Measurements from ENCODE around the gene TBC1D22A. TPM values are rescaled to one million over a fixed set of nuclear protein-coding genes. Genes with fewer than 3 reads are reported as not detected.

Gene TBC1D22A
- total RNA-seq, 6 experiments from 2014 or later = 20.4 to 24.1 (median 22.2) TPM

DNA sequence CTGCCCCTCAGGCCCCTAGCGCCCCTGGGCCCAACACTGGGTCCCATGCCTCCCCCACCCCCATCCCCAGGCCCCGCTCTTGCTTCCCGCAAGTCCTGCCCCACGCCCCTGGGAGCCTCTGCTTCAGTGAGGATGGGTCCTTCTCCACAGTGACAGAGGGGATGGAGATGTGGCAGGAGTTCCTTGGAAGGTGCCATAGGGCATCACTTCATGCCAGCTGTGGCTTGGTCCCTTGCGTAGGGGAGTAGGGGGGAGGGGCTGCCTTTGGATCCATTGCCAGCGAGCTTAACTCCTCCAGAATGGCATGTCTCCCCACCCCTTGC, 9.5 kb upstream of the TBC1D22A start:
- peaks cover 16% of the 10 kb centered on the region for H3K36me3 Mint-ChIP-seq (ENCODE audit: low read depth)
- H3K4me3 Mint-ChIP-seq = no peak overlapping the region
- peaks cover 45% of the 10 kb centered on the region for H3K4me1 Mint-ChIP-seq (ENCODE audit: low read depth)
- H3K27ac Mint-ChIP-seq = peak overlapping the region; percentile 100
- DNase-seq = no peak
- peaks cover 12% of the 10 kb centered on the region for H3K9me3 Mint-ChIP-seq
- H3K27me3 Mint-ChIP-seq (ENCODE audit: insufficient read depth) = peaks cover 3% of the 10 kb centered on the region; the same call in 1 of the 2 replicates
- TF ChIP-seq, protein P1, sequence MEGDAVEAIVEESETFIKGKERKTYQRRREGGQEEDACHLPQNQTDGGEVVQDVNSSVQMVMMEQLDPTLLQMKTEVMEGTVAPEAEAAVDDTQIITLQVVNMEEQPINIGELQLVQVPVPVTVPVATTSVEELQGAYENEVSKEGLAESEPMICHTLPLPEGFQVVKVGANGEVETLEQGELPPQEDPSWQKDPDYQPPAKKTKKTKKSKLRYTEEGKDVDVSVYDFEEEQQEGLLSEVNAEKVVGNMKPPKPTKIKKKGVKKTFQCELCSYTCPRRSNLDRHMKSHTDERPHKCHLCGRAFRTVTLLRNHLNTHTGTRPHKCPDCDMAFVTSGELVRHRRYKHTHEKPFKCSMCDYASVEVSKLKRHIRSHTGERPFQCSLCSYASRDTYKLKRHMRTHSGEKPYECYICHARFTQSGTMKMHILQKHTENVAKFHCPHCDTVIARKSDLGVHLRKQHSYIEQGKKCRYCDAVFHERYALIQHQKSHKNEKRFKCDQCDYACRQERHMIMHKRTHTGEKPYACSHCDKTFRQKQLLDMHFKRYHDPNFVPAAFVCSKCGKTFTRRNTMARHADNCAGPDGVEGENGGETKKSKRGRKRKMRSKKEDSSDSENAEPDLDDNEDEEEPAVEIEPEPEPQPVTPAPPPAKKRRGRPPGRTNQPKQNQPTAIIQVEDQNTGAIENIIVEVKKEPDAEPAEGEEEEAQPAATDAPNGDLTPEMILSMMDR (IDR thresholded peaks at IDR 0.05) = no peak

GRCh38 chr22:46753360-46753759, 9.1 kb upstream of the TBC1D22A start:
- peaks cover 16% of the 10 kb centered on the region for H3K36me3 Mint-ChIP-seq (ENCODE audit: low read depth)
- peaks cover 46% of the 10 kb centered on the region for H3K4me1 Mint-ChIP-seq (ENCODE audit: low read depth)
- peak overlapping the region; percentile 85 for H3K4me3 Mint-ChIP-seq

GRCh38 chr22:46753761-46754109, 8.7 kb upstream of the TBC1D22A start:
- peaks cover 12% of the 10 kb centered on the region for H3K9me3 Mint-ChIP-seq
- peaks cover 49% of the 10 kb centered on the region for H3K4me1 Mint-ChIP-seq (ENCODE audit: low read depth)

More at GRCh38 chr22:46753360-46753759, 9.1 kb upstream of the TBC1D22A start:
- Mint-ChIP-seq H3K9me3 (peaks cover 12% of the 10 kb centered on the region), H3K27ac (peak overlapping the region; percentile 100), H3K27me3 (ENCODE audit: insufficient read depth) (peaks cover 3% of the 10 kb centered on the region; the same call in 1 of the 2 replicates)
- TF ChIP-seq, protein P1 (IDR thresholded peaks at IDR 0.05) = no peak
- DNase-seq = no peak

GRCh38 chr22:46754110-46754799, 8.2 kb upstream of the TBC1D22A start:
- Mint-ChIP-seq H3K4me3 (peak overlapping the region; percentile 85), H3K4me1 (ENCODE audit: low read depth) (peaks cover 48% of the 10 kb centered on the region)
- TF ChIP-seq, protein P1 (IDR thresholded peaks at IDR 0.05) = no peak

More at GRCh38 chr22:46753761-46754109, 8.7 kb upstream of the TBC1D22A start:
- TF ChIP-seq, protein P1 (IDR thresholded peaks at IDR 0.05) = no peak
- peak overlapping the region; percentile 100 for H3K27ac Mint-ChIP-seq
- peak overlapping the region; percentile 85 for H3K4me3 Mint-ChIP-seq
- H3K27me3 Mint-ChIP-seq (ENCODE audit: insufficient read depth) = peaks cover 3% of the 10 kb centered on the region; the same call in 1 of the 2 replicates
- no peak for DNase-seq
- H3K36me3 Mint-ChIP-seq (ENCODE audit: low read depth) = peaks cover 16% of the 10 kb centered on the region

GRCh38 chr22:46754826-46755225, 7.6 kb upstream of the TBC1D22A start:
- TF ChIP-seq, protein P1 (IDR thresholded peaks at IDR 0.05) = no peak
- peak overlapping the region; percentile 100 for H3K27ac Mint-ChIP-seq
- peaks cover 3% of the 10 kb centered on the region; the same call in 1 of the 2 replicates for H3K27me3 Mint-ChIP-seq (ENCODE audit: insufficient read depth)
- H3K4me1 Mint-ChIP-seq (ENCODE audit: low read depth) = peaks cover 42% of the 10 kb centered on the region
- peaks cover 16% of the 10 kb centered on the region for H3K36me3 Mint-ChIP-seq (ENCODE audit: low read depth)
- peaks cover 12% of the 10 kb centered on the region for H3K9me3 Mint-ChIP-seq
- no peak for DNase-seq
- 0 out of 2 replicates have a peak overlapping the region, but pooled peaks have one; percentile 36 for H3K4me3 Mint-ChIP-seq

More at GRCh38 chr22:46754110-46754799, 8.2 kb upstream of the TBC1D22A start:
- DNase-seq = peak; percentile 98
- Mint-ChIP-seq H3K27me3 (ENCODE audit: insufficient read depth) (peaks cover 3% of the 10 kb centered on the region; the same call in 1 of the 2 replicates), H3K9me3 (peaks cover 12% of the 10 kb centered on the region), H3K36me3 (ENCODE audit: low read depth) (peaks cover 16% of the 10 kb centered on the region), H3K27ac (peak overlapping the region; percentile 100)

Measured in HFFc6 (cell line).